ENCODE results near the gene IPCEF1.

IPCEF1 gene

GRCh38 chr6:154111025-154111424 lies 245.6 kb downstream of the IPCEF1 start:
- TF ChIP-seq, protein P1, sequence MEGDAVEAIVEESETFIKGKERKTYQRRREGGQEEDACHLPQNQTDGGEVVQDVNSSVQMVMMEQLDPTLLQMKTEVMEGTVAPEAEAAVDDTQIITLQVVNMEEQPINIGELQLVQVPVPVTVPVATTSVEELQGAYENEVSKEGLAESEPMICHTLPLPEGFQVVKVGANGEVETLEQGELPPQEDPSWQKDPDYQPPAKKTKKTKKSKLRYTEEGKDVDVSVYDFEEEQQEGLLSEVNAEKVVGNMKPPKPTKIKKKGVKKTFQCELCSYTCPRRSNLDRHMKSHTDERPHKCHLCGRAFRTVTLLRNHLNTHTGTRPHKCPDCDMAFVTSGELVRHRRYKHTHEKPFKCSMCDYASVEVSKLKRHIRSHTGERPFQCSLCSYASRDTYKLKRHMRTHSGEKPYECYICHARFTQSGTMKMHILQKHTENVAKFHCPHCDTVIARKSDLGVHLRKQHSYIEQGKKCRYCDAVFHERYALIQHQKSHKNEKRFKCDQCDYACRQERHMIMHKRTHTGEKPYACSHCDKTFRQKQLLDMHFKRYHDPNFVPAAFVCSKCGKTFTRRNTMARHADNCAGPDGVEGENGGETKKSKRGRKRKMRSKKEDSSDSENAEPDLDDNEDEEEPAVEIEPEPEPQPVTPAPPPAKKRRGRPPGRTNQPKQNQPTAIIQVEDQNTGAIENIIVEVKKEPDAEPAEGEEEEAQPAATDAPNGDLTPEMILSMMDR (IDR thresholded peaks at IDR 0.05; ENCODE audit: low read length, missing control alignments) = no peak
- DNase-seq (ENCODE audit: low read depth) = no peak
- H3K4me3 ChIP-seq (replicated peaks; ENCODE audit: low read depth, low read length) = no peak overlapping the region

GRCh38 chr6:154106251-154106650 lies 250.4 kb downstream of the IPCEF1 start:
- no peak overlapping the region for H3K4me3 ChIP-seq (replicated peaks; ENCODE audit: low read depth, low read length)
- no peak for DNase-seq (ENCODE audit: low read depth)
- TF ChIP-seq, protein P1 (IDR thresholded peaks at IDR 0.05; ENCODE audit: low read length, missing control alignments) = no peak
